Activated naive CD4-positive, alpha-beta T cell treated with Interleukin-2 at 50 U/mL for 16 hours (primary cell): Measurements from ENCODE around the gene HIPK2.
"Not testable (repeated sequence)": the region's sequence is repeated elsewhere in the genome, so short reads cannot be mapped to it uniquely, and the experiment has no call there.

Experiments
- DNase-seq: peaks from one replicate; pipeline ENCODE4 v3.0.0-alpha.2; 2020

HIPK2 gene

DNA sequence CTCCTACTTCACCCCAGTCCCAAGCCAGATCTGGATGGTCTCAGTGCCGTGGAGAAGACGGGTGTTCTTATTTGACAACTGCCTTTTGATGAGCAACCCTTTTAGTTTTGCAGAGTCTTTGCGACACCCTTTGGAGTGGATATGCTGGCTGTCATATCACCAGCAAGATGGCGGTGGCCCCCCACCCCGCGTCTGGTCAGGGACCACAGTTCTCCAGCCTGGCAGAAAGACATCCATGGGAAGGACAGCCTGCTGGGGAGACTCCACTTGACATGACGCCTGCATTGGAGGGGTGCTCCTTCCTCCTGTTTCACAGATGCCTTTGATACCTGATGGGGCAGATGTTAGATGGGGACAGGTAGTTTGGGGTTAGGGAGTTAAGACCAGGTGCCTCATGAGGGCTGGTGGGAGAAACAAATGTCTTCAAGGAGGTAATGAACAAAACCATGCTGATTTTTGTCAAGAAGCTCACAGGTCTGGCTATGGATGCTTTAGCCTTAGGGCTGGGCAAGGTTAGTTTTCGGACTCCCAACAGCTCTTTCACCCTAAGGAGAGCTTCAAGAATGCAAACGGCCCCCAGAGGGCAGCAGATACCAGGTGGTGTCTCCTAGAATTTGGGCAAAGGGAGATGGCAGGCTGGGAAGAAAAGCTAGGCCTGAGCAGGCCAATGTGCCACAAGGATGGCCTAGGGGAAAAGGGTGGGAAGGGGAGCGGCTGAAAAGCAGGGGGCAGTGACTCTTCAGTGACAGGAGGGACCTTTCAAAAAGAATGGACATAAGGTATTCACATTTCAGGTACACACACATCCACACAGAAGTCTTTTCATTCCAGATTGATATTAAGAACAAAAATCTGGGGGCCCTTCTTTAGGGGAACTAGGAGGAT lies 159.1 kb downstream of the HIPK2 start:
- DNase-seq: peak; percentile 35

DNA sequence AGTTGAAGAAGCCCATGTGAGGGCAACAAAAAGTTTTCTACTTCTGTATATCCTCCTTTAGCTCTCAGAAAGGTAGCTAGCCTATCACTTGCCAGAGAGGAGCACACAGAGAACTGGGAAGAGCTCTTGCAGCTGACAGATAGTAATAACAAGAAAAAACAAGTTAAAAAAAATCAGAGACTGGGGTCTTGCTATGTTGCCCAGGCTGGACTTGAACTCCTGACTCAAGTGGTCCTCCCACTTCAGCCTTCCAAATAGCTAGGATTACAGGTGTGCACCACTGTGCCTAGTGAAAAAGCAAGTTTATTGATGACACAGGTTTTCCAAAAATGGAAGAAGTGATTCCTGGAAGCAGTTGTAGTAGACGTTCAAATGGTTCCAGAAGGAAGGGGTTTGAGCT lies 160.7 kb downstream of the HIPK2 start:
- DNase-seq: no peak

DNA sequence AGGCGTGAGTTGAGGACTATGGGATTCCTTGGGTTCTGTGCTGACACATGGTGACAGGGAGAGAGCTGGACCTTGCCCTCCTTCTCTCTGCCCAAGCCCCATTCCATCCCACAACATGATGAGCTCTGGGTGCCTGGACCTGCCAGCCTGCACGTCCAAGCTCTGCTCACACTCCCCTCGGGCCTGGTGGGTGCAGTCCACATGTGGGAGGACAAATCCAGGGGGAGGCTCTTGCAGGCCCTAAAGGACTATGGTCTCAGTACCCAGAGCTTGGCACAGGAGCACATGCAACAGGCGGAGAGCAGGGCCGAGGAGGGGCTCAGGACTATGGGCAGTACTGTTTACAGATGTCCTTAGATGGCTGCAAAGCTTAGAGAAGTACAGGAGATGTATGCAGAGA lies 162.9 kb downstream of the HIPK2 start:
- no peak for DNase-seq

DNA sequence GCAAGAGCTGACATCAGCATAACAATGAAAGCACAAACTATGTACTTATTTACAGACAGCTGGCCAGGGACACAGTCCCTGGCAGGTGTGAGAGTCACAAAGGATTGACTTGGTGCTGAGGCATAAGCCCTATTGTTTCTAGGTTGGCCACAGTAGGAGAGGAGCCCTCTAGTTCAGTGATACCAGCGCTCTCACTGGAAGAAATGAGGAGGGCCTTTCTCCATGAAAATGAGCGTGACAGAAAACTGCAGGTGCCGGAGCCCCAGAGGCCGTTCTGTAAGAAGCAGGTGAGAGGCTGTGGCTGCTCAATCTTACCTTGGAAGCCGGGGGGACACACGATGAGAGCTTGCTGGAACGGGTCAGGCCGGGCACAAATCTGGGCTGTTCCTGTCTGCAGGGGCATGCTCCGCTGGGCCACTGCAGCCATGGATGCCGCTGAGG lies 163.8 kb downstream of the HIPK2 start:
- no peak for DNase-seq

DNA sequence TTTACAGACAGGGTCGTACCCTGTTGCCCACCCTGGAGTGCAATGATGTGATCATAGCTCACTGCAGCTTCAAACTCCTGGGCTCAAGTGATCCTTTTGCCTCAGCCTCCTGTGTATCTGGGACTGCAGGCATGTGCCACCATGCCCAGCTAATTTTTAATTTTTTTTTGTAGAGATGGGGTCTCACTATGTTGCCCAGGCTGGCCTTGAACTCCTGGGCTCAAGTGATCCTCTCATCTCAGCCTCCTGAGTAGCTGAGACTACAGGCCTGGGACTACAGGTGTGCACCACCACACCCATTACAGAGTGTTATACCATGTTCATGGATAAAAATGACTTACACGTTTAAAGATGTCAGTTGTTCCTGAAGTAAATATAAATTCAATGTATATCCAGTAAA lies 166.2 kb downstream of the HIPK2 start:
- not testable (repeated sequence) for DNase-seq

DNA sequence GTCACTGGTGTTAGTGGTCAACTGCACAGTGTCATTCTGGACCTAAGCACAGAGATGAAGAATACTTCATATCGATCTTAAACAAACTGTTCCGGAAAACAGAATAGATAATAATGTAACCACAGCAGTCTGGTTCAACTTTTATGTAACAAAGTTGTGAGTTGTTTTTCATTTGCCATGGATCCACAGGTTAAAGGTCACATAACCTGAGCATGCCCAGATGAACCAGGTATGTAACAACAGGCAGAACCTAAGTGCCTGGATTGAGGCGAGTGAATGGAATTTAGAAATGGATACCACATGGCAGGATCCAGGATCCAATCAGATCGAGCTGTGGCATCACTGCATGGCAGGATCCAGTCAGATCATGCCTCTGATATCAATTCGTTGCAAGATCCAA lies 167.2 kb downstream of the HIPK2 start:
- no peak for DNase-seq

DNA sequence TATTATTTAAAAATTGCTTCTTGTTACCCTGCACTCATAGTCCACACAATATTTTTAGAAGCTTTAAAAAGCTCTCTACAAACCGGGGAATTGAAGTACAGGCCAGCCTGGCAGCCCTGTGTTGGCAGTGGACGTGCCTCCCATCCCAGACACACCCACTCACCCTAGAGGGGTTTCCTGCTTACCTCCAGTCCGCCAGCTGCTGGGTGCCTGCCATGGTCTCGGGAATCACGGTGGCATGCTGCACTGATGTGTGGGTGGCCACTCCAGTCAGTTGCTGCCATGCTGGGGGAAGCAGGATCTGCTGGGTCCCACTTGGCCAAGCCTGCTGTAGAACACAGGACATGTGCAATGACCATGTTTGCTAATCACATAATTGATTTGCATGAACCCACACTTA lies 173.9 kb downstream of the HIPK2 start:
- no peak for DNase-seq

DNA sequence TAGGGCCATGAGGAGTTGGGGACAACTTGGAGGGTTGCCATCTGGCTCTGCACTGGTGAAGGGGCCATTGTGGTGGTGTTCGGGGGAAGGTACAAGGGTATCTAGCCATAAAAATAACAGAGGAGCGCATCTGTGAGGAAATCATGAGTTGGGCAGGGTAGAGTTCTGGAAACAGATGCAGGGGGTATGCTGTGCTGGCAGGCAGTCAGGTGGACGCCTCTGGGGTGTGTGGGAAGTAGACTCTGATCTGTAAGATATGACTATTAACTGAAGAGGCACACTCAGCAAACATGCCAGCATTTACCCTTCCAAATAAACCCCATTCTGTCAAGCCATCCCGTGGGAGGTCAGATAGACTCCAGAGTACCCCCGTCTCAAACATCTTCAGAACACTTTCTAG lies 174.5 kb downstream of the HIPK2 start:
- no peak for DNase-seq

DNA sequence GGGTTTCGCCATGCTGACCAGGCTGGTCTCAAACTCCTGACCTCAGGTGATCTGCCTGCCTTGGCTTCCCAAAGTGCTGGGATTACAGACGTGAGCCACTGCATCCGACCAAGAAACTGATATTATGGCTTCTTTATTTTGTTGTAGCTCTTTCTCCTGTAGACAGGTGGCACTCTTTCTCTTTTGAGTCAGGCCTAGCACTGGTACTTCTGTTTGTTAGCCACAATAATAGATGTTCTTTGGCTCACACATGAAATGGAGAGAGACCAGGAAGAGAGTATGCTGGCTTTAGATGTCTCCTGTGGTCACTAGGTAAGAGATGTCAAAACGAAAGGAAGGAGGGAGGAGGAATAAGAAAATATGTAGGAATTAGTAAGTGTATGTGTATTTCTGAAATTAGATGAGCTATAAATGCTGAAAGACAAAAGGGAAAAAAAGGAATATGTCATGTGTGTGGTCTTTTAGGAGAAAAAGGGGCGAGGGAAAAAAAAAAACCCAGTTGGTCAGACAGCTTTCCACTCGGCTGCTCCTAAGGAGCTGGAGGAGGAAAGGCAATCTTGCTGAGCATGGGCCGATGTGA lies 175.6 kb downstream of the HIPK2 start:
- DNase-seq: no peak

DNA sequence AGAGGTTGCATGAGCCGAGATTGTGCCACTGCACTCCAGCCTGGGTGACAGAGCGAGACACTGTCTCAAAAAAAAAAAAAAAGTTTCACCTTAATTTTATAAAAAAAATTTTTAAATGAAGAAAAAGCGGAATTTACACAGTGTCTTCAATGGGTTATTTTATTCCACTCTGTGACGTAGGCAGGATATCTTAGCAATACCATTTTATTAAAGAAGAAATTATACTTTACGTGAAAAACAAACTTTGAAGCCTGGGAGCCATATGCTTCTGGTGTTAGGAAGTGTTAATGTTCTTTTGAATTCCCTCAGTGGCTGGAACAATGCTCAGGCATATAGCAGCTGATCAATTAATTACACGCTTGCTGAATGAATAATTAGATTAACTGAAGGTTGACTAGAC lies 176.6 kb downstream of the HIPK2 start:
- DNase-seq: no peak

DNA sequence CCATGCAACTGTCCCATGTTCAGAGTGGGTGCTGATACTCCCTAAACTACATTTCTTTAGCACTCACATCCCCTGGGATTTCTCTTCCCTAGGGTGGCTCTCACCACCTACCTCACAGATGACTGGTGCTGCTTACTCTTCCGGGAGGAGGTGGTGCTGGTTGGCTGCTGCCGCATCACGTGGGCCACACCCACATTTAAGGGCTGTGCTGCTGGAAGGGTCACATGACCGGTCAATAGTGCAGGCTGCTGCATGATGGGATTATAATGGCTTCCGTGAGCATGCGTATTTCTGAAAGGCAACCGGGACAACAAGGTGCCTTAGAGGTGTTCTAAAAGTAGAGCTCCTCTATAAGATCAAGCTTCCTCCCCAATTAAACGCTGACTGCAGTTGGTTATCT lies 177.5 kb downstream of the HIPK2 start:
- DNase-seq: no peak

DNA sequence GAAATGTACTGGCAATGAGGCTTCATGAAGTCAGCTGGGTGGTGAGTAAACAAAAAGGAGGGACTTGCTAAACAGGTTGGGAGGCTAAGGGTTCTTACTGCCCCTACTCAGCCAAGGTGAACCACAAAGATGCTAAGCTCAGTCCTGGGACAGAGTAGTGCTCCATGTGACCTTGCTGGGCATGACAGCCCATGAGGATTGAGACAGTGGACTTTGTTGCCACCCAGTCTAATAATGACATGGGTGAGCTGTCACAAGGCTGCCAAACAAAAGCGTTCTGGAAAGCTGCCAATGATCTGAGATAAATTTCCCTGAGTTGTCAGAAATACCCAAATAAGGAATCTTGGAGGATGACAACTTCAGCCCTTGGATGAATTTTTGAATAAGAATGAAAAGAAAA lies 179.2 kb downstream of the HIPK2 start:
- no peak for DNase-seq

DNA sequence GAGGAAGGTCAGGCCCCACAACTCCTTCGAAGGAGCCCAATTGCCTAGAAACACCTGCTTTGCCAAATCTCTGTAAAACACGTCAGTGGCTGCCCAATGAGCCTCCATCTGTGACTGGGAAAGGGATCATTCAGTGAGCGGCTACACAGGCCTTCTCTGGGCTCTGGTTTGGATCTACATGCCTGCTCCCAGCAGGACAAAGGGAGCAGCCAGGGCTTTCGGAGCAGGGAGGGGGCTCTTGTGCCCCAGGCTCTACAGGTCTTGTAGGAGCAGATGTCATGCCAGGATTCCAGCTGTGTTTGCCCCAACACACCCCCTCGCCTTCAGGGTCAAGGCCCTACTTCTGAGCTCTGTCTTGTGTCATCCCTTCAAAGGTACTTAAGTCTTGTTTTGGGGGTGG lies 180.8 kb downstream of the HIPK2 start:
- no peak for DNase-seq

DNA sequence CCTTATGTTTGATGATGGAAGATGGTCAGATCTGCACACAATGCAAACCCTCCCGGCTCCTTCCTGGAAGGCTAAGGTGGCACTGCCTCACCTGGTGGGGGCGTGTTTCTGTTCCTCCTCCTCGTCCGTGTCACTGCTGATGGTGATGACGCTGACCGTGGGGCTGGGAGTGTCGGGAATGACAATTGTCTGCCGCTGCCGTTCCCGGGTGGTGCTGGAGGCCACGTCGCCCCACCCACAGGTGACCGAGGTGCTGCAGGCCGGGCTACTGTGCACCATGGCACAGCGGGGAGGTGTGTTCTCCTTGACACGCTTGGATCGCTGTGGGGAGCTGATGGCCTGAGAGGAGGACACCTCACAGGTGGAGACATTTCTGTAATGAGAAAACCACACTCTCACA lies 181.2 kb downstream of the HIPK2 start:
- no peak for DNase-seq

DNA sequence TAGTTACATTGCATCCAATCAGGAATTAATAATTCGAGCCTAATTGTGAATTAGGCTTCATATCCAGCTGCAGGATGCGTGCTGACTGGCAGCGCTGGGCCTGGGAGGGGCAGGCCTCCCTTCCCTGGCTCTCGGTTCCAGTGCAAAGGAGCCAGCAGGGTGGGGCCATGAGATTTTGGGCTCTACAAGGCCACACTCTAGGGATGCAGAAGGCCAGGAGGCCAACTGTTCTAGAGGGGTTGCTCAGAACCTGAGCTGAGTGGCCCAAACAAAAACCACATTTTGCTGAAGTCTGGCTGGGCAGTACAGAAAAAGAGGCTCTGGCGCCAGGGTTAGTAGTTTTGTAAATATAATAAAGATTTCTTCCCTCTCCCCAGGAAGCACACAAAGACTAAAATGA lies 182.0 kb downstream of the HIPK2 start:
- DNase-seq: no peak

DNA sequence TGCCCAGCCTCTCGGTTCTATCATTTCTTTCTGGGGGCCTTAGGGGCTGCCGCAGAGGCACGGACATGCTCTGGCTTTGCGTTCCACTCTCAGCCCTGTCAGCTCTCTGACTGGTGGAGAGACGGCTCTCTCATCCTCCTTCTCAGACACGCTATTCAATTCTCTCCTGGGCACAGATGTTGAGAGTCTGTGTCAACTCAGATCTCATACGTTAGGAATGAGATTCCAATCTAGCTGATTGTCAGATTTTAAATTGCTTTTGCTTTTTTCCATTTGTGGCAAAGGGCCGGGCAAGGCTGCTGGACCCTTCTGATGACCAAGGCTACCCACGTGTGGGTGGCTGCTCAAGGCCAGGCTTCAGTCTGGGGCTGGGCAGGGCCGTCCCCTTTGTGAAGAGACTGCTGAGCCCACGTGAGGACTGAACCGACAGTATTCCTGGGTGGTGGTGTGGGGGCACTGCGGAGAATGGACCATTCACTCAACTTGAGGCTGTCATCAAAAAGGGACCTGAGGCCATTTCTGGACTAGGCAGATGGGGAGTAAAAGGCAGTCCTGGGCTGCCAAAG lies 182.8 kb downstream of the HIPK2 start:
- no peak for DNase-seq

DNA sequence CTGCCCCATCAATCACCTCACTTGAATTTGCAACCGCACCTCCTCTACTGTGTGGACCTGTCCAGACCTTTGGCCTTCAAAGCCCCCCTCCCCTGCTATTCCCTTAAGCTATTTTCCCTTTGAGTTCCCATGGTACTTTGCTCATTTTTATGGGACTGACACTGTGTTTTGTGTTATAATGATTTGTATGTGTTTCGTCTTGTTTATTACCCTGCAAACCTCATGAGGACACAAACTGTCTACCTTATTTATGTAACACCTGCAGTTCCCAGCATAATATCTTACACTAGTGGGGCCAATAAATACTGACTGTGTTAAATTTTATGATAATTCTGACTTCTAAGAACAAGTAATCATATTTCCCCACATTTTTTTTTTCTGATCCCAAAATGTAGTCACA lies 183.7 kb downstream of the HIPK2 start:
- DNase-seq: no peak

DNA sequence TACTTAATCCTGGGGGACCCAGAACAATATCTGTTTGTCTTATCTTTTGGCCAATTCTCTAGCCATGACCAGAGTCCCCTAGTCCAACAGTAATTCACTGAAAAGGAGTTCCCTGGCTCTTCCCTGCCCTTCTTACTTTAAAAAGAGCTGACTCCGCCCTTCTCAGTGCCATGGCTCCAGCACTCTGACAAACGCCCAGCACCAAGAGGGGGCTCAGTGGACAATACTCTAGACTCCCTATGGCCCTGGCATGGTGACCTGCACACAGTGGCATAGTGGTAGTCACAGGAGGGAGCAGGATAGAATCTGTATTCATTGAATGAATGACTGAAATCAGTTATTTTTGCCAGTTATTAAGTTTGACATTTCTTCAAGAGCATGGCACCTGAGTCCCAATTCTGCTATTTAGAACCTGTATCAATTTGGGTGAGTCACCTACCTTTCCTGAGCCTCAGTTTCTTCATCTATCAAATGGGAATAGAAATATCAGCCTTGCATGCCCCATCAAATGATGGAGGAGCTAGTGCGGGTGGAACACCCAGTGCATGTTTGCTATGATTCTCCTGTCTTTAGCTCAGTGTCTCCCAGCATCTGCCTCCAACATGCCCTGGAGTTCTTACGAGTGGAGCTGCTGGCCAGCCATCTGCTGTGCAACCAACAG lies 184.9 kb downstream of the HIPK2 start:
- DNase-seq: no peak

DNA sequence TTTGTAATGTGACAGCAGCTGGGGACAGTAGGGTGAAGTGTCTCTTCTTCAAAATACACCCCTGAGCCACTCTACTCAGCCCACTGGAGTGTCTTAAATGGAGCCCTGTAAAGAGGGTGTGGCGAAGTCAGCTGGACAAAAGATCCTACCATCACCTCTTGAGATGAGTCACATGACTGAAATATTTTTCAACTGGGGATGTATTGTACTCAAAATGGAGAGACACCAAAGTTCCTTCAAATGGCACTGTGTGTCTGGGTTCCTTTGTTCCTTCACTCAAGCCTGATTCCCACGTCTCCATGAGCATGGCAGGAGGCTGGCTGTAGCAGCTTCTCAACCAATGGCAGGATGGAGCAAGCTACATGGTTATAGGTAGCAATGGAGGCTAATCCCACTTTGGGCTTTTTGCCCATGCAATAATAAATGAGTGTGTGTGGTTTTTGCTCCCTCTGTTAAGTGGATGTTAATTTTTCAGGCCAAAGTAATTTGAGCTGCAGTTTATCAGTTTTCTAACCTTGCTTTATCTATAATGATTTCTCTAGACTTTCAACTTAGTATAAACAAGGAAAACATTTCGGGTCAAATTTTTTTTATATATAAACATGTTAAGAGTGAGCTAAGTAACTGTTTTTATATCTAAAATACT lies 186.1 kb downstream of the HIPK2 start:
- no peak for DNase-seq

DNA sequence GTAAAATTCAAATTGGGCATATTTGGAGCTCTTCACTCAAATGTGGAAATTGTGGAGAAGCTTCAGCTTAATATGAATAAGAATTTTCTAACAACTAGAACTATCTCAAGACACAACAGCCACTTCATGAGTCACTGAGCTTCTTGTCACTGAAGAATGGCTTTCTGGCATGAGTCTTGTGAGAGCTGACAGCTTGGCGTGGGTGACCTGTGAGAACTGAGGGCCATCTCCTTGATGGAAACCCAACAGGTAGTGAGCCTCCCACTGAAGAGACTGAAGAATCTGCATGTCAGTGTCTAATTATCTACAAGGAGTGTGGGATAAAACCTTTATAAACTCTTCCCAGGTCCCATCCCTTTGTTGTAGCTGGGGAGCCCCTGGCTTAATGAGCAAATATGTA lies 188.3 kb downstream of the HIPK2 start:
- DNase-seq: no peak

DNA sequence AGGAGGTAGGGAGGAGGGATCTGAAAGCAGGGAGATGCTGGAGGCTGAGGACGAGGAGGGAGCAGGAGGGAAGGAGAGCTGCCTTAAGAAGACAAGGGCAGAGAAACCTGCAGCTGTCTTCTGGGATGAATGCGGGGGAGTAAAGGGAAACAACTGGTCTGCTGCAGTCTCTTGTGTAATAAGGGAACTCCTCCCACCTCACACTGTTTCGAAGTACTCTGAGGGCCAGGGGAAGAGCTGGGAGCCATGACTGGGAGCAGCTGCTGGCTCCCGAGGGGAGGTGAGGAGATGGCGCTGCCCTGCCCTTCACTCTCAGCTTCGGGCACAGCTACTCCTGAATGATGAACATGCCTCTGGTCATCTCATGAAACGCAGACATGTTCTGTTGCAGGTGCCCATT lies 189.2 kb downstream of the HIPK2 start:
- no peak for DNase-seq

DNA sequence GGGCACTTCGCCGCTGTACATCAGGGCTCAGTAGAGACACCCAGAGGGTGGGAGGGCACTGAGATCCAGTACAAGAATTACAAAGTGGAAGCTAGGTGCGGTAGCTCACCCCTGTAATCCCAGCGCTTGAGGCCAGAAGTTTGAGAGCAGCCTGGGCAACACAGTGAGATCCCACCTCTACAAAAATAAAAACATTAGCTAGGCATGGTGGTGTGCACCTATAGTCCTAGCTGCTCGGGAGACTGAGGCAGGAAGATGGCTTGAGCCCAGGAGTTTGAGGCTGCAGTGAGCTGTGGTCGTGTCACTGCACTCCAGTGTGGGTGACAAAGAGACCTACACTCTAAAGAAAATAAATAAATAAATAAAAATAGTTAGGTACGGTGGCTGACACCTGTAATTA lies 190.3 kb downstream of the HIPK2 start:
- DNase-seq: no peak

DNA sequence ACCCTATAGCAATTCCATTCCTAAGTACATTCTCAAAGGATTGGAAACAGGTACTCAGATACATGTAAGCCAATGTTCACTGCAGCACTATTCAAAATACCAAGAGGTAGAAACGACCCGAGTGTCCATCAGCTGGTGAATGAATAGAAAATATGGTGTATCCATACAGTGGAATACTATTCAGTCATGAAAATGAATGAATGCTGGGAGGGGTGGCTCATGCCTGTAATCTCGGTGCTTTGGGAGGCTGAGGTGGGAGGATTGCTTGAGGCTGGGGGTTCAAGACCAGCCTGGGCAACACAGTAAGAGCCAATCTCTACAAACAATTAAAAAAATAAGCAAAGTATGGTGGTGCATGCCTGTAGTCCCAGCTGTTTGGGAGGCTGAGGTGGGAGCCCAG lies 191.5 kb downstream of the HIPK2 start:
- DNase-seq: no peak
